DOHH2 (cell line): Measurements from ENCODE around the gene CLDN22.

ENCODE experiments used
- H3F3A ChIP-seq: fragments of 200-600 bp; sonication (generic), shearing (Covaris generic); 2 replicates; pipeline ENCODE4 v1.6.0; 2016; ENCODE audit warnings: antibody characterized with exemption, mild to moderate bottlenecking; ENCODE audit not compliant: control insufficient read depth, insufficient read depth
- H3K27ac ChIP-seq: fragments of 200-600 bp; sonication (generic); 2 replicates; pipeline ENCODE4 v1.5.1; 2014; ENCODE audit warnings: low read depth, mild to moderate bottlenecking, low read length, moderate library complexity
- H3K27me3 ChIP-seq: fragments of 200-600 bp; sonication (generic); 2 replicates; pipeline ENCODE4 v1.6.1; 2014; ENCODE audit warnings: mild to moderate bottlenecking, low read length, mixed read lengths; ENCODE audit not compliant: control insufficient read depth
- H3K36me3 ChIP-seq: fragments of 200-600 bp; sonication (generic); 2 replicates; pipeline ENCODE4 v1.6.1; 2014; ENCODE audit warnings: mild to moderate bottlenecking, low read length, moderate library complexity, mixed read lengths; ENCODE audit not compliant: control insufficient read depth
- H3K4me1 ChIP-seq: fragments of 200-600 bp; sonication (generic); 2 replicates; pipeline ENCODE4 v1.6.1; 2014; ENCODE audit warnings: mild to moderate bottlenecking, low read length, mixed read lengths; ENCODE audit not compliant: control insufficient read depth
- H3K4me2 ChIP-seq: fragments of 200-600 bp; sonication (generic); 2 replicates; pipeline ENCODE4 v1.6.0; 2014; ENCODE audit warnings: mild to moderate bottlenecking, low read length, moderate library complexity
- H3K4me3 ChIP-seq: fragments of 200-600 bp; sonication (generic); 2 replicates; pipeline ENCODE4 v1.5.1; 2014; ENCODE audit warnings: mild to moderate bottlenecking, low read length, mixed read lengths
- H3K79me2 ChIP-seq: fragments of 200-600 bp; sonication (generic); 2 replicates; pipeline ENCODE4 v1.6.1; 2014; ENCODE audit warnings: mild to moderate bottlenecking, low read length, mixed read lengths; ENCODE audit not compliant: control insufficient read depth
- H3K9me2 ChIP-seq: fragments of 200-600 bp; sonication (generic); replicated peaks from 2 replicates; pipeline ENCODE4 v1.6.1; 2014; ENCODE audit warnings: mild to moderate bottlenecking, low read length, mixed read lengths; ENCODE audit not compliant: control insufficient read depth
- H3K9me3 ChIP-seq: fragments of 200-600 bp; sonication (generic); 2 replicates; pipeline ENCODE4 v1.6.1; 2014; ENCODE audit warnings: antibody characterized with exemption, low read length, mixed read lengths; ENCODE audit not compliant: control insufficient read depth, insufficient read depth
- H4K20me1 ChIP-seq: fragments of 200-600 bp; sonication (generic); 2 replicates; pipeline ENCODE4 v1.6.0; 2014; ENCODE audit warnings: low read depth, mild to moderate bottlenecking, antibody characterized with exemption, low read length, moderate library complexity; ENCODE audit not compliant: control insufficient read depth, insufficient read depth
- EZH2phosphoT487 ChIP-seq: fragments of 200-600 bp; sonication (generic); IDR thresholded peaks from 2 replicates; pipeline ENCODE4 v1.6.1; 2017; ENCODE audit warnings: borderline replicate concordance, mild to moderate bottlenecking, antibody characterized with exemption, low read length, moderate library complexity, mixed read lengths
- TF ChIP-seq, protein P1 (sequence below): fragments of 200-600 bp; sonication (generic); IDR thresholded peaks from one replicate; pipeline ENCODE4 v1.5.1; 2014; ENCODE audit warnings: antibody characterized with exemption, mild to moderate bottlenecking, low read depth, low read length; ENCODE audit not compliant: poor library complexity, severe bottlenecking

Gene CLDN22

DNA sequence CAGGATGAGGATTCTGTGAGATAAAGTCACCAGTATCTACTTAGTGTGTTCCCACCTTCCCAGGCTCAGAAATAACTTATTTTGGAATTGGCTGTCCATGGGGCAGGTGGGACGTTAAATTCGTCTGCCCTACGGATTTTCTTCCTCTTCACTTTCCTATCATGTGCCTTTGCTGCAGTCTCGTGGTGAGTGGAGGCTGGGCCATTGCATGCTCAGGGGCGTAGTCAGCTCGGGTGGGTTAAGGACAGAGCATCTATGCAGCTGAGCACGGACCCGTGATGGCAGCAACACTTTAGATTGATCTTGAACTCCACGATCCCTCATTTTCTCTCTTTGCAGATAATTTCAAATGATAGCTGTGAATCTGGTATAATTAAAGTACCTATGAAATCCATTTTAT is 51.5 kb downstream of the CLDN22 start:
- no peaks in the 10 kb centered on the region for H3K36me3 ChIP-seq
- H3K4me1 ChIP-seq: no peaks in the 10 kb centered on the region
- H3K27me3 ChIP-seq: peaks cover 6% of the 10 kb centered on the region
- no peaks in the 10 kb centered on the region for H4K20me1 ChIP-seq
- H3F3A ChIP-seq: no peaks in the 10 kb centered on the region
- H3K27ac ChIP-seq: no peak overlapping the region
- H3K4me2 ChIP-seq: no peak overlapping the region
- H3K79me2 ChIP-seq: no peaks in the 10 kb centered on the region
- H3K9me2 ChIP-seq: no peaks in the 10 kb centered on the region
- H3K4me3 ChIP-seq: no peak overlapping the region
- H3K9me3 ChIP-seq: no peaks in the 10 kb centered on the region
- no peak for TF ChIP-seq EZH2phosphoT487
- TF ChIP-seq, protein P1, sequence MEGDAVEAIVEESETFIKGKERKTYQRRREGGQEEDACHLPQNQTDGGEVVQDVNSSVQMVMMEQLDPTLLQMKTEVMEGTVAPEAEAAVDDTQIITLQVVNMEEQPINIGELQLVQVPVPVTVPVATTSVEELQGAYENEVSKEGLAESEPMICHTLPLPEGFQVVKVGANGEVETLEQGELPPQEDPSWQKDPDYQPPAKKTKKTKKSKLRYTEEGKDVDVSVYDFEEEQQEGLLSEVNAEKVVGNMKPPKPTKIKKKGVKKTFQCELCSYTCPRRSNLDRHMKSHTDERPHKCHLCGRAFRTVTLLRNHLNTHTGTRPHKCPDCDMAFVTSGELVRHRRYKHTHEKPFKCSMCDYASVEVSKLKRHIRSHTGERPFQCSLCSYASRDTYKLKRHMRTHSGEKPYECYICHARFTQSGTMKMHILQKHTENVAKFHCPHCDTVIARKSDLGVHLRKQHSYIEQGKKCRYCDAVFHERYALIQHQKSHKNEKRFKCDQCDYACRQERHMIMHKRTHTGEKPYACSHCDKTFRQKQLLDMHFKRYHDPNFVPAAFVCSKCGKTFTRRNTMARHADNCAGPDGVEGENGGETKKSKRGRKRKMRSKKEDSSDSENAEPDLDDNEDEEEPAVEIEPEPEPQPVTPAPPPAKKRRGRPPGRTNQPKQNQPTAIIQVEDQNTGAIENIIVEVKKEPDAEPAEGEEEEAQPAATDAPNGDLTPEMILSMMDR: no peak
